ENCODE measurements around the gene RAPGEF6. TPM values are rescaled to one million over a fixed set of nuclear protein-coding genes. Genes with fewer than 3 reads are reported as not detected.
"Not testable (repeated sequence)": the region's sequence is repeated elsewhere in the genome, so short reads cannot be mapped to it uniquely, and the experiment has no call there.

The RAPGEF6 gene
- total RNA-seq, 4 donors from 2014 or later = 7.2 to 11.7 (median 8.5) TPM

- intact Hi-C loops (cut with DNase I; ENCODE audit: low total_unique reads) = no loop called here
- DNase-seq = no peak
- ATAC-seq = no peak
- Histone ChIP-seq H3K27ac (no peak overlapping the region), H3K4me1 (peaks cover 6 to 18% of the 10 kb centered on the region in 2 donors), H3K36me3 (no peaks in the 10 kb centered on the region), H3K4me3 (no peak overlapping the region), H3K9me3 (no peaks in the 10 kb centered on the region), H3K27me3 (no peaks in the 10 kb centered on the region)
- TF ChIP-seq POLR2A (IDR thresholded peaks at IDR 0.05) (no peak), CTCF (IDR thresholded peaks at IDR 0.05 in 4 of 5, conservative IDR thresholded peaks at IDR 0.05 in 1 of 5) (no peak)
- in situ Hi-C loops (cut with MboI; ENCODE audit: low sequenced_read_pairs in 4 of 4) = loop anchor here in 1 of 4 donors (10.0 kb wide), 1 partner anchor 469 kb away; the partner anchor contains the start of gene IL3
These were observed 39.7 kb downstream of the RAPGEF6 start for GRCh38 chr5:131595088-131596033.

- Histone ChIP-seq H3K27me3 (no peaks in the 10 kb centered on the region), H3K27ac (no peak overlapping the region), H3K9me3 (no peaks in the 10 kb centered on the region), H3K4me3 (no peak overlapping the region), H3K4me1 (peaks cover 6 to 18% of the 10 kb centered on the region in 2 donors), H3K36me3 (no peaks in the 10 kb centered on the region)
- DNase-seq (no peak), ATAC-seq (no peak)
- in situ Hi-C loops (cut with MboI; ENCODE audit: low sequenced_read_pairs in 4 of 4) (loop anchor here in 3 of 4 donors (5.0 to 10.0 kb wide), 3 partner anchors 408 to 471 kb away; partner anchors contain the start of gene IL3 (in 1 of the 3)), intact Hi-C loops (cut with DNase I; ENCODE audit: low total_unique reads) (no loop called here)
- no peak for TF ChIP-seq CTCF (IDR thresholded peaks at IDR 0.05 in 4 of 5, conservative IDR thresholded peaks at IDR 0.05 in 1 of 5)
- TF ChIP-seq POLR2A (IDR thresholded peaks at IDR 0.05) = no peak
These were observed 41.1 kb downstream of the RAPGEF6 start for GRCh38 chr5:131593921-131594320.

- intact Hi-C loops (cut with DNase I; ENCODE audit: low total_unique reads); ATAC-seq: not testable (repeated sequence)
- in situ Hi-C loops (cut with MboI; ENCODE audit: low sequenced_read_pairs in 4 of 4) = loop anchor here in 3 of 4 donors (5.0 to 10.0 kb wide), 3 partner anchors 409 to 471 kb away; partner anchors contain the start of gene IL3 (in 1 of the 3)
These were observed 41.6 kb downstream of the RAPGEF6 start for GRCh38 chr5:131593436-131593835.

GRCh38 chr5:131589510-131590348 is 45.3 kb downstream of the RAPGEF6 start:
- DNase-seq = no peak
- in situ Hi-C loops (cut with MboI; ENCODE audit: low sequenced_read_pairs in 4 of 4) = loop anchor here (5.0 to 10.0 kb wide), 4 partner anchors 413 to 475 kb away; partner anchors contain the start of gene IL3 (in 1 of the 4)
- Histone ChIP-seq H3K9me3 (no peaks in the 10 kb centered on the region), H3K36me3 (no peaks in the 10 kb centered on the region), H3K4me1 (peaks cover 6 to 18% of the 10 kb centered on the region in 2 donors), H3K4me3 (no peak overlapping the region), H3K27ac (no peak overlapping the region), H3K27me3 (no peaks in the 10 kb centered on the region)
- peak; percentile 45 to 61 for ATAC-seq
- intact Hi-C loops (cut with DNase I; ENCODE audit: low total_unique reads) = loop anchor here (1.0 to 2.0 kb wide), 4 partner anchors 45 to 473 kb away; no protein-coding TSS in a partner anchor
- no peak for TF ChIP-seq POLR2A (IDR thresholded peaks at IDR 0.05)
- peak; percentile 77 to 91 (median 84) for TF ChIP-seq CTCF (IDR thresholded peaks at IDR 0.05 in 4 of 5, conservative IDR thresholded peaks at IDR 0.05 in 1 of 5)

More at GRCh38 chr5:131593436-131593835, 41.6 kb downstream of the RAPGEF6 start:
- H3K4me1 ChIP-seq = peaks cover 6 to 18% of the 10 kb centered on the region in 2 donors
- H3K4me3 ChIP-seq, DNase-seq, H3K27ac ChIP-seq, H3K9me3 ChIP-seq, H3K27me3 ChIP-seq, H3K36me3 ChIP-seq: not testable (repeated sequence)
